ENCODE results near the gene FASTK.

Gene FASTK

GRCh38 chr7:151080522-151081169, at the start of gene FASTK:
Gene FASTK (minus strand): TSS chr7:151080809. CDS start chr7:151080766, 43 bp downstream.
- peak; percentile 94 for DNase-seq (ENCODE audit: low spot score)

- no peak for DNase-seq (ENCODE audit: low spot score)
Measured at GRCh38 chr7:151129960-151130591, 49.5 kb upstream of the FASTK start.

- DNase-seq (ENCODE audit: low spot score) = no peak
Measured at GRCh38 chr7:151129117-151129959, 48.7 kb upstream of the FASTK start.

- no peak for DNase-seq (ENCODE audit: low spot score)
Measured at GRCh38 chr7:151128716-151129115, 48.1 kb upstream of the FASTK start.

GRCh38 chr7:151128144-151128543, 47.5 kb upstream of the FASTK start:
- no peak for DNase-seq (ENCODE audit: low spot score)

- DNase-seq (ENCODE audit: low spot score) = no peak
Measured at GRCh38 chr7:151126491-151127137, 46.0 kb upstream of the FASTK start.

- DNase-seq (ENCODE audit: low spot score) = no peak
Measured at GRCh38 chr7:151125846-151126481, 45.4 kb upstream of the FASTK start.

GRCh38 chr7:151125470-151125845, 44.8 kb upstream of the FASTK start:
- no peak for DNase-seq (ENCODE audit: low spot score)

GRCh38 chr7:151124899-151125399, 44.3 kb upstream of the FASTK start:
- DNase-seq (ENCODE audit: low spot score) = no peak

GRCh38 chr7:151124481-151124880, 43.9 kb upstream of the FASTK start:
- DNase-seq (ENCODE audit: low spot score) = no peak

GRCh38 chr7:151123822-151124464, 43.3 kb upstream of the FASTK start:
- peak; percentile 78 for DNase-seq (ENCODE audit: low spot score)

- DNase-seq (ENCODE audit: low spot score) = no peak
Measured at GRCh38 chr7:151123158-151123821, 42.7 kb upstream of the FASTK start.

- no peak for DNase-seq (ENCODE audit: low spot score)
Measured at GRCh38 chr7:151122796-151123157, 42.2 kb upstream of the FASTK start.

- DNase-seq (ENCODE audit: low spot score) = no peak
Measured at GRCh38 chr7:151122276-151122675, 41.7 kb upstream of the FASTK start.

- no peak for DNase-seq (ENCODE audit: low spot score)
Measured at GRCh38 chr7:151121380-151122170, 41.0 kb upstream of the FASTK start.

- peak; percentile 55 for DNase-seq (ENCODE audit: low spot score)
Measured at GRCh38 chr7:151120896-151121295, 40.3 kb upstream of the FASTK start.

GRCh38 chr7:151119902-151120301, 39.3 kb upstream of the FASTK start:
- no peak for DNase-seq (ENCODE audit: low spot score)

GRCh38 chr7:151119055-151119415, 38.4 kb upstream of the FASTK start:
- no peak for DNase-seq (ENCODE audit: low spot score)

GRCh38 chr7:151118108-151119054, 37.8 kb upstream of the FASTK start:
- no peak for DNase-seq (ENCODE audit: low spot score)
